ENCODE results near the gene DOCK1.

DOCK1 gene

GRCh38 chr10:127048630-127049029 lies 143.4 kb downstream of the DOCK1 start:
- H3K4me3 ChIP-seq (ENCODE audit: low read depth, low read length) = no peak overlapping the region
- no peak for DNase-seq (ENCODE audit: low read depth)
- TF ChIP-seq, protein P1, sequence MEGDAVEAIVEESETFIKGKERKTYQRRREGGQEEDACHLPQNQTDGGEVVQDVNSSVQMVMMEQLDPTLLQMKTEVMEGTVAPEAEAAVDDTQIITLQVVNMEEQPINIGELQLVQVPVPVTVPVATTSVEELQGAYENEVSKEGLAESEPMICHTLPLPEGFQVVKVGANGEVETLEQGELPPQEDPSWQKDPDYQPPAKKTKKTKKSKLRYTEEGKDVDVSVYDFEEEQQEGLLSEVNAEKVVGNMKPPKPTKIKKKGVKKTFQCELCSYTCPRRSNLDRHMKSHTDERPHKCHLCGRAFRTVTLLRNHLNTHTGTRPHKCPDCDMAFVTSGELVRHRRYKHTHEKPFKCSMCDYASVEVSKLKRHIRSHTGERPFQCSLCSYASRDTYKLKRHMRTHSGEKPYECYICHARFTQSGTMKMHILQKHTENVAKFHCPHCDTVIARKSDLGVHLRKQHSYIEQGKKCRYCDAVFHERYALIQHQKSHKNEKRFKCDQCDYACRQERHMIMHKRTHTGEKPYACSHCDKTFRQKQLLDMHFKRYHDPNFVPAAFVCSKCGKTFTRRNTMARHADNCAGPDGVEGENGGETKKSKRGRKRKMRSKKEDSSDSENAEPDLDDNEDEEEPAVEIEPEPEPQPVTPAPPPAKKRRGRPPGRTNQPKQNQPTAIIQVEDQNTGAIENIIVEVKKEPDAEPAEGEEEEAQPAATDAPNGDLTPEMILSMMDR (conservative IDR thresholded peaks at IDR 0.05; ENCODE audit: low read depth, low read length) = no peak

DNA sequence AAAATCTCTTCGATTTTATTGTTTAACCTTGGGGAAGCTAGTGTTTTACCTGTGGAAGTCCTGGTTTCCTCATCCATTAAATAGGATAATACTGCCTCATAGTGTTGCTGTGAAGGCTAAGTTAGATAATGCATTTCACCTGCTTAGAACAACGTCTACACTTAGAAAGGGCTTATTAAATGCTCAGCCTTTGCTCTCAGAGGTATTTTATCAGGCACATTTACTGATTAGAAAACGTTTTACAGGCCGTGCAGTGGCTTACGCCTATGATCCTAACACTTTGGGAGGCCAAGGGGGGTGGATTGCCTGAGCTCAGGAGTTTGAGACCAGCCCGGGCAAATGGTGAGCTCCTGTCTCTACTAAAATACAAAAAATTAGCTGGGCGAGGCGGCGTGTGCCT lies 146.8 kb downstream of the DOCK1 start:
- TF ChIP-seq, protein P1 (conservative IDR thresholded peaks at IDR 0.05; ENCODE audit: low read depth, low read length) = no peak
- no peak overlapping the region for H3K4me3 ChIP-seq (ENCODE audit: low read depth, low read length)
- DNase-seq (ENCODE audit: low read depth) = no peak

DNA sequence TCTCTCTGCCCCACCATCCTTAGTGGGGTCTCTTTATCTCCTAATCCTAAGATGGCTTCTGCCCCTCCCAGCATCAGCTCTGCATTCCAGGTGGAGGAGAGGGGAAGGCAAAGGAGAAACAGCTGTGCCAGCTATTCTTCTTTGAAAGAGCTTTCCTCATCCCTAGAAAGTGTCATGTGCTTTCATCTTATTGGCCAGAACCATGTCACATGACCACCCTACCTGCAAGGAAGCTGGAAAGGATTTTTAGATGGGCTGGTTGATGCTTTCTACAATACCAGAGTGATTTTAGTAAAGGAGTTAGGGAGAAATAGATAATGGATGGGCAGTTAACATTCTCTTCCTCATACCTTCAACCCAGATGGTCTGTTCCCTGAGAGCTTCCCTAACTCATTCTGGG lies 150.0 kb downstream of the DOCK1 start:
- DNase-seq (ENCODE audit: low read depth) = no peak
- no peak overlapping the region for H3K4me3 ChIP-seq (ENCODE audit: low read depth, low read length)
- TF ChIP-seq, protein P1 (conservative IDR thresholded peaks at IDR 0.05; ENCODE audit: low read depth, low read length) = no peak

GRCh38 chr10:127059314-127059713 lies 154.1 kb downstream of the DOCK1 start:
- H3K4me3 ChIP-seq (ENCODE audit: low read depth, low read length) = no peak overlapping the region
- TF ChIP-seq, protein P1 (conservative IDR thresholded peaks at IDR 0.05; ENCODE audit: low read depth, low read length) = no peak
- no peak for DNase-seq (ENCODE audit: low read depth)

GRCh38 chr10:127063762-127064161 lies 158.5 kb downstream of the DOCK1 start:
- H3K4me3 ChIP-seq (ENCODE audit: low read depth, low read length) = no peak overlapping the region
- TF ChIP-seq, protein P1 (conservative IDR thresholded peaks at IDR 0.05; ENCODE audit: low read depth, low read length) = no peak
- no peak for DNase-seq (ENCODE audit: low read depth)

- TF ChIP-seq, protein P1 (conservative IDR thresholded peaks at IDR 0.05; ENCODE audit: low read depth, low read length) = no peak
- no peak for DNase-seq (ENCODE audit: low read depth)
- no peak overlapping the region for H3K4me3 ChIP-seq (ENCODE audit: low read depth, low read length)
These were observed 159.2 kb downstream of the DOCK1 start for GRCh38 chr10:127064474-127064873.

- H3K4me3 ChIP-seq (ENCODE audit: low read depth, low read length) = no peak overlapping the region
- TF ChIP-seq, protein P1 (conservative IDR thresholded peaks at IDR 0.05; ENCODE audit: low read depth, low read length) = no peak
- no peak for DNase-seq (ENCODE audit: low read depth)
These were observed 162.4 kb downstream of the DOCK1 start for GRCh38 chr10:127067542-127068194.

All from choroid plexus epithelial cell (primary cell).